ENCODE data around the gene PRDM16.

PRDM16 gene

DNA sequence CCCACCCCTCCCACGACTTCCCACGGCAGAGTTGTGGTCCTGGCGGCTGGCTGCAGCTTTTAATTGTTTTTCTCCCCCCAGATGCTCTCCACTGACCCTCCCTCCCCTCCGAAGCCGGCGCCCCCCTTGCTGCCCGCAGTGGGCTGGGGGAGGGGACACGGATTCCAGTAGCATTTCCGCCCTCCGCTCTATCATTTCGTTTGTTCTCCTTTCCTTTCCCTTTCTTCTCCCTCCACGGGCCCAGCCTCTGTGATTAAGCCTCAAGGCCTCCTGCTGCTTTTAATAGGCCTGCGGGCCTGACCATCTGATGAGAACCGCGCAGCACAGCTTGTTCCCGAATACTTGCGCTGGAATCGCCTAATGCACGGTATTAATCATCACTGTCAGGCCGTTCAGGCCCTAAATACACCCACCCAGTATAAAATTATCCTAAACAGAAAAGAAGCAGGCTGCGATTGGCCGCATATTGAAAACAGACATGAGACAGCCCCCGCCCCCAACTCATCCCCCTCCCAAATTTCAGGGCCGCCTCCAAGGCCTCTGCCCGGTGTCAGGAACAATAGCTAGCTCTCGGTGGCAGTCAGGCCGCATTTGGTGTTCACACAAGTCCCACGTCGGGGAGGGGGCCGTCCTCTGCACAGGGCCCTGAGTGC is 283.4 kb downstream of the PRDM16 start (continued):
- TF ChIP-seq, protein P1, sequence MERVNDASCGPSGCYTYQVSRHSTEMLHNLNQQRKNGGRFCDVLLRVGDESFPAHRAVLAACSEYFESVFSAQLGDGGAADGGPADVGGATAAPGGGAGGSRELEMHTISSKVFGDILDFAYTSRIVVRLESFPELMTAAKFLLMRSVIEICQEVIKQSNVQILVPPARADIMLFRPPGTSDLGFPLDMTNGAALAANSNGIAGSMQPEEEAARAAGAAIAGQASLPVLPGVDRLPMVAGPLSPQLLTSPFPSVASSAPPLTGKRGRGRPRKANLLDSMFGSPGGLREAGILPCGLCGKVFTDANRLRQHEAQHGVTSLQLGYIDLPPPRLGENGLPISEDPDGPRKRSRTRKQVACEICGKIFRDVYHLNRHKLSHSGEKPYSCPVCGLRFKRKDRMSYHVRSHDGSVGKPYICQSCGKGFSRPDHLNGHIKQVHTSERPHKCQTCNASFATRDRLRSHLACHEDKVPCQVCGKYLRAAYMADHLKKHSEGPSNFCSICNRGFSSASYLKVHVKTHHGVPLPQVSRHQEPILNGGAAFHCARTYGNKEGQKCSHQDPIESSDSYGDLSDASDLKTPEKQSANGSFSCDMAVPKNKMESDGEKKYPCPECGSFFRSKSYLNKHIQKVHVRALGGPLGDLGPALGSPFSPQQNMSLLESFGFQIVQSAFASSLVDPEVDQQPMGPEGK (tag by site-specific recombination; IDR thresholded peaks at IDR 0.05): peak; percentile 66
- TF ChIP-seq ZFHX2 (tag by site-specific recombination; conservative IDR thresholded peaks at IDR 0.05) (peak; percentile 90), KLF10 (tag by site-specific recombination; IDR thresholded peaks at IDR 0.05) (peak; percentile 59), KLF7 (tag by site-specific recombination; IDR thresholded peaks at IDR 0.05; ENCODE audit: borderline replicate concordance) (peak; percentile 66; the same call in 1 of the 2 replicates), ZNF394 (tag by site-specific recombination; IDR thresholded peaks at IDR 0.05; ENCODE audit: borderline replicate concordance) (no peak)
- TF ChIP-seq, protein P2, sequence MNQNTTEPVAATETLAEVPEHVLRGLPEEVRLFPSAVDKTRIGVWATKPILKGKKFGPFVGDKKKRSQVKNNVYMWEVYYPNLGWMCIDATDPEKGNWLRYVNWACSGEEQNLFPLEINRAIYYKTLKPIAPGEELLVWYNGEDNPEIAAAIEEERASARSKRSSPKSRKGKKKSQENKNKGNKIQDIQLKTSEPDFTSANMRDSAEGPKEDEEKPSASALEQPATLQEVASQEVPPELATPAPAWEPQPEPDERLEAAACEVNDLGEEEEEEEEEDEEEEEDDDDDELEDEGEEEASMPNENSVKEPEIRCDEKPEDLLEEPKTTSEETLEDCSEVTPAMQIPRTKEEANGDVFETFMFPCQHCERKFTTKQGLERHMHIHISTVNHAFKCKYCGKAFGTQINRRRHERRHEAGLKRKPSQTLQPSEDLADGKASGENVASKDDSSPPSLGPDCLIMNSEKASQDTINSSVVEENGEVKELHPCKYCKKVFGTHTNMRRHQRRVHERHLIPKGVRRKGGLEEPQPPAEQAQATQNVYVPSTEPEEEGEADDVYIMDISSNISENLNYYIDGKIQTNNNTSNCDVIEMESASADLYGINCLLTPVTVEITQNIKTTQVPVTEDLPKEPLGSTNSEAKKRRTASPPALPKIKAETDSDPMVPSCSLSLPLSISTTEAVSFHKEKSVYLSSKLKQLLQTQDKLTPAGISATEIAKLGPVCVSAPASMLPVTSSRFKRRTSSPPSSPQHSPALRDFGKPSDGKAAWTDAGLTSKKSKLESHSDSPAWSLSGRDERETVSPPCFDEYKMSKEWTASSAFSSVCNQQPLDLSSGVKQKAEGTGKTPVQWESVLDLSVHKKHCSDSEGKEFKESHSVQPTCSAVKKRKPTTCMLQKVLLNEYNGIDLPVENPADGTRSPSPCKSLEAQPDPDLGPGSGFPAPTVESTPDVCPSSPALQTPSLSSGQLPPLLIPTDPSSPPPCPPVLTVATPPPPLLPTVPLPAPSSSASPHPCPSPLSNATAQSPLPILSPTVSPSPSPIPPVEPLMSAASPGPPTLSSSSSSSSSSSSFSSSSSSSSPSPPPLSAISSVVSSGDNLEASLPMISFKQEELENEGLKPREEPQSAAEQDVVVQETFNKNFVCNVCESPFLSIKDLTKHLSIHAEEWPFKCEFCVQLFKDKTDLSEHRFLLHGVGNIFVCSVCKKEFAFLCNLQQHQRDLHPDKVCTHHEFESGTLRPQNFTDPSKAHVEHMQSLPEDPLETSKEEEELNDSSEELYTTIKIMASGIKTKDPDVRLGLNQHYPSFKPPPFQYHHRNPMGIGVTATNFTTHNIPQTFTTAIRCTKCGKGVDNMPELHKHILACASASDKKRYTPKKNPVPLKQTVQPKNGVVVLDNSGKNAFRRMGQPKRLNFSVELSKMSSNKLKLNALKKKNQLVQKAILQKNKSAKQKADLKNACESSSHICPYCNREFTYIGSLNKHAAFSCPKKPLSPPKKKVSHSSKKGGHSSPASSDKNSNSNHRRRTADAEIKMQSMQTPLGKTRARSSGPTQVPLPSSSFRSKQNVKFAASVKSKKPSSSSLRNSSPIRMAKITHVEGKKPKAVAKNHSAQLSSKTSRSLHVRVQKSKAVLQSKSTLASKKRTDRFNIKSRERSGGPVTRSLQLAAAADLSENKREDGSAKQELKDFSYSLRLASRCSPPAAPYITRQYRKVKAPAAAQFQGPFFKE (tag by site-specific recombination; IDR thresholded peaks at IDR 0.05; ENCODE audit: borderline replicate concordance): no peak

DNA sequence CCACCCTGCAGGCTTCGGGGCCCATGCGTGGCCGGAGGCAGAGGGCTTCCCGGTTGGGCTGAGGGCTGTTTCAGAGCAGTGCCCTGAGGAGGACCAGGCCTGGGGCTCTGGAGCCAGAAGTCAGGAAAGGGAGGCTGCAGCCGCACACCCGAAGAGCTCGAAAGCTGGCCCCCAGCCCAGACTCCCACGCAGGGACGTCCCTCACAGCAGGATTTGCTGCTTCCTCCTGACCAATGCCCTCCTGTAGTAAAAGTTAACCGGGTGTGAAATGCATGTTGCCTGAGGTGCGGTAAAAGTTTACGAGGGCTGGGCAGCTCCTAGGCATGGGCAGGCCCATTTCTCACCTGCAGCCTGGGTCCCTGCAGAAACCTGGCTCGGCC is 283.9 kb downstream of the PRDM16 start:
- POLR2A ChIA-PET: interaction anchor here (0.6 to 0.7 kb wide), 2 partner anchors 292 to 314 kb away, joined by 6 to 9 read pairs; no protein-coding TSS in a partner anchor
- Histone ChIP-seq H3K9me3 (ENCODE audit: control insufficient read depth, insufficient read depth, low read depth, low read length) (no peaks in the 10 kb centered on the region), H3K36me3 (ENCODE audit: control insufficient read depth in 2 of 2, insufficient read depth in 1 of 2, low read length in 2 of 2) (no peaks in the 10 kb centered on the region), H3K27ac (ENCODE audit: extremely low read depth, low read depth, low read length) (peak overlapping the region; percentile 96), H3K4me1 (ENCODE audit: control insufficient read depth, insufficient read depth, low read length) (peaks cover 16% of the 10 kb centered on the region), H3K4me3 (ENCODE audit: low read depth, low read length) (no peak overlapping the region)
- CTCF ChIA-PET: interaction anchor here (0.7 to 0.8 kb wide), 2 partner anchors 11 to 13 kb away, joined by 3 to 4 read pairs; no protein-coding TSS in a partner anchor
- TF ChIP-seq IKZF3 (tag by site-specific recombination; IDR thresholded peaks at IDR 0.05): peak; percentile 89
- TF ChIP-seq SALL2 (tag by site-specific recombination; IDR thresholded peaks at IDR 0.05; ENCODE audit: borderline replicate concordance): no peak
- TF ChIP-seq, protein P3, sequence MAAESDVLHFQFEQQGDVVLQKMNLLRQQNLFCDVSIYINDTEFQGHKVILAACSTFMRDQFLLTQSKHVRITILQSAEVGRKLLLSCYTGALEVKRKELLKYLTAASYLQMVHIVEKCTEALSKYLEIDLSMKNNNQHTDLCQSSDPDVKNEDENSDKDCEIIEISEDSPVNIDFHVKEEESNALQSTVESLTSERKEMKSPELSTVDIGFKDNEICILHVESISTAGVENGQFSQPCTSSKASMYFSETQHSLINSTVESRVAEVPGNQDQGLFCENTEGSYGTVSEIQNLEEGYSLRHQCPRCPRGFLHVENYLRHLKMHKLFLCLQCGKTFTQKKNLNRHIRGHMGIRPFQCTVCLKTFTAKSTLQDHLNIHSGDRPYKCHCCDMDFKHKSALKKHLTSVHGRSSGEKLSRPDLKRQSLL (tag by site-specific recombination; IDR thresholded peaks at IDR 0.05): peak; percentile 74
- peak; percentile 78 for TF ChIP-seq KLF16 (tag by site-specific recombination; IDR thresholded peaks at IDR 0.05)
- TF ChIP-seq, protein P4, sequence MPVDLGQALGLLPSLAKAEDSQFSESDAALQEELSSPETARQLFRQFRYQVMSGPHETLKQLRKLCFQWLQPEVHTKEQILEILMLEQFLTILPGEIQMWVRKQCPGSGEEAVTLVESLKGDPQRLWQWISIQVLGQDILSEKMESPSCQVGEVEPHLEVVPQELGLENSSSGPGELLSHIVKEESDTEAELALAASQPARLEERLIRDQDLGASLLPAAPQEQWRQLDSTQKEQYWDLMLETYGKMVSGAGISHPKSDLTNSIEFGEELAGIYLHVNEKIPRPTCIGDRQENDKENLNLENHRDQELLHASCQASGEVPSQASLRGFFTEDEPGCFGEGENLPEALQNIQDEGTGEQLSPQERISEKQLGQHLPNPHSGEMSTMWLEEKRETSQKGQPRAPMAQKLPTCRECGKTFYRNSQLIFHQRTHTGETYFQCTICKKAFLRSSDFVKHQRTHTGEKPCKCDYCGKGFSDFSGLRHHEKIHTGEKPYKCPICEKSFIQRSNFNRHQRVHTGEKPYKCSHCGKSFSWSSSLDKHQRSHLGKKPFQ (tag by site-specific recombination; IDR thresholded peaks at IDR 0.05): 0 out of 2 replicates have a peak, but pooled peaks have one; percentile 82
- TF ChIP-seq GFI1B (tag by site-specific recombination; IDR thresholded peaks at IDR 0.05): peak; percentile 87
- TF ChIP-seq, protein P5, sequence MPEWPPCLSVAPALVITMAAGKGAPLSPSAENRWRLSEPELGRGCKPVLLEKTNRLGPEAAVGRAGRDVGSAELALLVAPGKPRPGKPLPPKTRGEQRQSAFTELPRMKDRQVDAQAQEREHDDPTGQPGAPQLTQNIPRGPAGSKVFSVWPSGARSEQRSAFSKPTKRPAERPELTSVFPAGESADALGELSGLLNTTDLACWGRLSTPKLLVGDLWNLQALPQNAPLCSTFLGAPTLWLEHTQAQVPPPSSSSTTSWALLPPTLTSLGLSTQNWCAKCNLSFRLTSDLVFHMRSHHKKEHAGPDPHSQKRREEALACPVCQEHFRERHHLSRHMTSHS (tag by site-specific recombination; IDR thresholded peaks at IDR 0.05): peak; percentile 68; the same call in 1 of the 2 replicates
- TF ChIP-seq ZFHX2 (tag by site-specific recombination; conservative IDR thresholded peaks at IDR 0.05): peak; percentile 80
- peak; percentile 51; the same call in 1 of the 2 replicates for TF ChIP-seq ZNF792 (tag by site-specific recombination; IDR thresholded peaks at IDR 0.05)
- TF ChIP-seq OSR2 (tag by site-specific recombination; IDR thresholded peaks at IDR 0.05): peak; percentile 98
- TF ChIP-seq FEZF1 (tag by site-specific recombination; IDR thresholded peaks at IDR 0.05): peak; percentile 91
- peak; percentile 60; the same call in 1 of the 2 replicates for TF ChIP-seq ZNF10 (tag by site-specific recombination; IDR thresholded peaks at IDR 0.05)
- no peak for TF ChIP-seq ZNF768 (tag by site-specific recombination; IDR thresholded peaks at IDR 0.05)
- no peak for TF ChIP-seq ZNF76 (tag by site-specific recombination; IDR thresholded peaks at IDR 0.05; ENCODE audit: borderline replicate concordance, low read depth)
- TF ChIP-seq ZNF140 (tag by site-specific recombination; IDR thresholded peaks at IDR 0.05): no peak
- TF ChIP-seq ZNF174 (tag by site-specific recombination; IDR thresholded peaks at IDR 0.05): no peak
- TF ChIP-seq ZIC2 (tag by site-specific recombination; IDR thresholded peaks at IDR 0.05): peak; percentile 88
